HG03460 (cell line): ENCODE data around the gene MILR1.
"Not testable (repeated sequence)": the region's sequence is repeated elsewhere in the genome, so short reads cannot be mapped to it uniquely, and the experiment has no call there.

Experiments used
- ATAC-seq: cut with Tn5 transposase; IDR thresholded peaks from one replicate; pipeline ENCODE4 v1.9.1; 2021; ENCODE audit not compliant: unreplicated experiment

Gene MILR1

DNA sequence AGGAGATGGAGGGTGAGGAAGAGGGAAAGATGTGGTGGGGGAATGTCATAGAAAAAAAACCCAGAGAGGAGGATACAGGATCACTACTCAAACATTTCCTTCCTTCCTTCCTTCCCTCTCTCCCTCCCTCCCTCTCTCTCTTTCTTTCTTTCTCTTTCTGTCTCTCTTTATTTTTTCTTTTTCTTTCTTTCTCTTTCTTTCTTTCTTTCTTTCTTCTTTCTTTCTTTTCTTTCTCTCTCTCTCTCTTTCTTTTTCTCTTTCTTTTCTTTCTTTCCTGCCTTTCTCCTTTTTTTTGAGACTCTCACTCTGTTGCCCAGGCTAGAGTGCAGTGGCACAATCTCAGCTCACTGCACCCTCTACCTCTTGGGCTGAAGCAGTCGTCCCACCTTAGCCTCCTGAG, 17.9 kb downstream of the MILR1 start:
- ATAC-seq = not testable (repeated sequence)

DNA sequence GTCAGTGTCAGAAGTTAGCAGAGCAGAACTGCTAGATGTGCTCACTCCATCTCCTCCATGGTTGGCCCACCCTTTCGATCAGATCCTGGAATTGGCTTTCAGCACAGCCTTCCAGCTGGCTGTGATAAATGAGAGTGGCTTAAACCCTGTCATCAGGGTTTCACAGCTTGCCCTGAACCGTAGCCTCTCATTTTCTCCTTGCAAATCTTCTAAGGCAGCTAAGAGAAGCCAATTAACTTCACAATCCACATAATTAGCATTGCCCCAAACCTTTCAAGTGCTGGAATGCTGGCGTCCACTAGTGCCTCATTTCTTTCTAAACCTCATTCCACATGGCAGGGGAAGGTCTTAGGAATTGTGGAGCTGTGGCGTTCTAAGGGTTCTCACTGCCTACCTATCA, 21.7 kb downstream of the MILR1 start:
- ATAC-seq = no peak

DNA sequence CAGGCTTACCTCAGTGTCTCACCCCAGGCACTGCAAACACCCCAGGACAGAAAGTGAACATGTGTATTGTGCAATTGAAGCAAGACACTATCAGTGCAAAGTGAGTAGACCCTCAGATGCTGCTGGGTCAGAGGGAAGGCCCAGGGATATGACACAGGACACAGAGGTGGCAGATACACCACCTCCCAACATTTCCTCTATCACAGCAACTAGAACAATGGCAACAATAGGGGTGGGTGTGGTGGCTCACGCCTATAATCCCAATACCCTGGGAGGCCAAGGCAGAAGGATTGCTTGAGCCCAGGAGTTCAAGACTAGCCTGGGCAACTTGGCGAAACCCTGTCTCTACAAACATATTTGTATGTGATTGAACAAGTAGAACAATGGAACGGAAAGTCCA, 22.5 kb downstream of the MILR1 start:
- no peak for ATAC-seq

DNA sequence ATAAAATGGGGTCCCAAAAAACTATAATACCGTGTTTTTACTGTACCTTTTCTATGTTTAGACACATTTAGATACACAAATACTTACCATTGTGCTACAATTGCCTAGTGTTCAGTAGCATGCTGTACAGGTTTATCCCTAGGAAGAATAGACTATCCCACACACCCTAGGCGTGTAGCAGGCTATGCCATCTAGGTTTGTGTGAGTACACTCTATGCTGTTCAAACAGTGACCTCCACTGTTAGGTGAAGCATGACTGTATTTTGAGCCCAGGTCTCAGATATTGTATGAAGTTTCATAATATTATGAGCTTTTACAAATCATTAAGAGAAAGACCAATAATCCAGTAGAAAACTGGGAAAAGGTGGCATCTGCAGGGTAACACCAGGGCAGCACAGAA, 23.6 kb downstream of the MILR1 start:
- ATAC-seq = no peak

DNA sequence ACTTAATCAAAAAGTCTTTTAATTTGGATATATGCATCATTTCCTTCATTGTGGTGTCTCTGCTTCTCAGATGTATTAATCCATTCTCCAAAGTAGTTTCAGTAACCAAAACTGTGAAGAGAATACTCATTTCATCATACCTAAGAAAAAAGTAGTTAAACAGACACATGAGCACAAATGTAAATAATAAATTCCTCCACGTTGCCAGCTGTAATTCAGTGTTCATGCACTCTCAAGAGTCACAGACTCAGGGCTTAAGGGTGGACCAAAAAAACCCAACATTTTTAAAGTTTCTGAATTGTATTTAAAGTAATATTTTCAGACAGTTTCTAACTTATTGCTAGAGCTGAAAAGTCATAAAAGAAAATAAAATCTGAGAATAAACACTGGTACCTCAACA, 28.9 kb downstream of the MILR1 start:
- no peak for ATAC-seq

DNA sequence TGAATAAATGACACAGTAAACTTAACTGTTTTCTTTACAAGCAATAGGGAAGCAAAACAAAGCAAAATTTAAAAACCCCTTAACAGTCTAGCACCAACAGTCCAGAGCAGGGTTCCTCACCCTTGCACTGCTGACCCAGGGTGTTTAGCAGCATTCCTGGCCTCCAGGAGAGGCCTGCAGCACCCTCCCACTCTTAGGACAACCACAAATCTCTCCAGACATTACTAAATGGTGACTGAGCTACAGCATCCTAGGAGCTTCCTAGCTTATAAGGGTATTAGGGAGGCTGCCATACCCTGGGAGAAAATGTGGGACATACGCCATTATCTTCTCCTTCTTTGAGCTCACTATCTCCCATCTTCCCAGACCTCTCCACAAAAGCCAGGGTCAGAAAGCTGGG, 32.0 kb downstream of the MILR1 start:
- ATAC-seq = no peak

DNA sequence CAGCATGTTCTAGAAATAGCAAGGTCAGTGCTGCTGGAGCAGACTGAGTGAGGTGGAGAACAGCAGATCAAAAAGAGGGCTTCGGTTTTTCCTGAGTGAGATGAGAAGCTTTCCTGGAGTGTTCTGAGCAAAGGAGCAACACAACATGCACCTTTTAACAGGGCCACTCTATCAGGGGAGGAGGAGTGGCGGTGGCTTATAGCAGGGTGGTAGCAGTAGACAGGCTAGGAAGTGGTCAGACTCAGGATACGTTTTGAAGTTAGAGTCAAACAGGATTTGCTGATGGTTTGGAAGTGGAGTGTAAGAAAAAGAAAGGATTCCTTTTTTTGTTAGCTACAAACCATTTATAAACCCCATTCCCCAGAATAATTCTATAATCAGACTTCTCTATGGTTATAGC, 35.5 kb downstream of the MILR1 start:
- ATAC-seq = no peak

DNA sequence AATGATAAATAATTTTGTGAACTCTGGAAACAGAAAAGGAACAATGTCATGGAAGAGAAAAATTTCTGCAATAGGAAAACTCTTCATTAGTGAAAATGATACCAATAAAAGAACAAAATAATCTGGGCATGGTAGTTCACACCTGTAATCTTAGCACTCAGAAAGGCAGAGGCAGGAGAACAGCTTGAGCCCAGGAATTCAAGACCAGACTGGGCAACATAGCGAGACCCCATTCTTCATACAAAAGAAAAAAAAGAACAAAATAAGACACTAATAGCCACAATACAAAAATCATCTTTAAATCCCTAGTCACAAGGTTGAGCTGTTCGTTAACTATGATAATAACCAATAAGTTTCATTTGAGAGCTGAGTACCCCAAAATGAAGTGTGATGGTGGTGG, 39.4 kb downstream of the MILR1 start:
- no peak for ATAC-seq

DNA sequence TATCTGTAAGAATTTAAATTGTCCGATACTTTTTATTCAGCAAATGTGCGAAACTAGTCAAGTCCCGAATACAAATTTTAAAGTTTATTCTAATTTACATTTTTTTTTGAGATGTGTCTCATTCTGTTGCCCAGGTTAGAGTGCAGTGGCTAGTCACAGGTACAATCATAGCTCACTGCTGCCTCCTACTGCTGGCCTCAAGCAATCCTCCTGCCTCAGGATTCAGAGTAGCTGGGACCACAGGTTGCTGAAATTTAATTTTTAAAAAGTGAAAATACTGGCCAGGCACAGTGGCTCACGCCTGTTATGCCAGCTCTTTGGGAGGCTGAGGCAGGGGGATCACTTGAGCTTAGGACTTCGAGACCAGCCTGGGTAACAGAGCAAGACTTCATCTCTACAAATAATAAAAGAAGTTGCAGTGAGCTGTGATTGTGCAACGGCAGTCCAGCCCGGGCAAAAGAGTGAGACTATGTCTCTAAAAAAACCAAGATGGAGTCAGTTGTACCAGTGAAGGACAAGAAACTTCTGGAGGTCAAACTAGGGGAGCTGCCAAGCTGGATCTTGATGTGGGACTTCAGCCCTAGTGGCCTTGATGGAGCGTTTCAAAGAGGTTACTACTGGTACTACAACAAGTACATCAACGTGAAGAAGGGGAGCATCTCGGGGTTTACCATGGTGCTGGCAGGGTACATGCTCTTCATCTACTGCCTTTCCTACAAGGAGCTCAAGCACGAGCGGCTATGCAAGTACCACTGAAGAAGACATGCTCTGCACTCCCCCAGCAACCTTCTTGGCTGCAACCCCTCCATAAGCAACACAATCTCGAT, 42.3 kb downstream of the MILR1 start:
- no peak for ATAC-seq

DNA sequence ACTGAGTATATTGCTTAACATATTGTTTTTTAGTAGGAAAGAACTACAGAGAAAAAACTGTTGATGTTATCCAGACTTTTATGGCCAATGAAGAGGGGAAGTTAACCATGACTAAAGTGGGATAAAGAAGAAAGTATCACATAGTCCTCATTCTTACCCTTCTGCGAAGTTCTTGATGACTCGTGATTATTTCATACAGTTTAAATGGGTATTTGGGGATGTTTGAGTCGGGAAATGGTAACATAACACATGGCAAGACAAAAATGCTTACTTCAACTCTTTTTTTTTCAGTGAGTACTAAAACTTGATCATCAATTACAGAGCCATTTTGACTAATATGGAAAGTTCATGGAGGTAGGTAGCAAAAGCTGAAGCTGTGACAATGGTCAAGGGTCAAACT, 43.1 kb downstream of the MILR1 start:
- ATAC-seq = no peak

DNA sequence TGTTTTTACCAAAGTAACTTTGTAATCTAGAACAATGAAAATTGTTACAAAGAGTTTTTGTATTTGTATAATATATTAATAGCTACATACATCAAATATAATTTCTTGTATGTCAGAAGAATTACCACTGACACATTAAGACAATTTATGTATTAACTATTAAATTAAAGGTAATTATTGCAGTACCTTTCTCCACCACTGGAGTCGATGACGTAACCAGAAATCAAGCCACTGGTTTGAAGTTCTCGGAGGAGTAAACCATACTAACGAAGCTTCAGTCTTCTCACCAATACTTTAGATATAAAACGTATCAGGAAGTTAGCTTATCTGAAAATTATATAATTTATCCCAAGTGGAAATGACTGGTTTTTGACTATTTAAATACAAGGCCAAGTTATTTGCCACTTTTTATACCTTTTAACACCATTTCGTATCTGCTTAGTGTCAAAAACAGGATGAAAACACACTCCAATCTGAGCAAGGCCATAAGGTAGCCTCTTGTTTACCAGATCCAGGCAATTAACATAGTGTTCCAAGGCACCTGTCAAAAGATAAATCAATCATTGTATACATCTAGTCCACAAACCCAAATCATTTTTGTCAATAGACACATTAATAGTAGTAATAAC, 43.7 kb downstream of the MILR1 start:
- ATAC-seq = no peak

DNA sequence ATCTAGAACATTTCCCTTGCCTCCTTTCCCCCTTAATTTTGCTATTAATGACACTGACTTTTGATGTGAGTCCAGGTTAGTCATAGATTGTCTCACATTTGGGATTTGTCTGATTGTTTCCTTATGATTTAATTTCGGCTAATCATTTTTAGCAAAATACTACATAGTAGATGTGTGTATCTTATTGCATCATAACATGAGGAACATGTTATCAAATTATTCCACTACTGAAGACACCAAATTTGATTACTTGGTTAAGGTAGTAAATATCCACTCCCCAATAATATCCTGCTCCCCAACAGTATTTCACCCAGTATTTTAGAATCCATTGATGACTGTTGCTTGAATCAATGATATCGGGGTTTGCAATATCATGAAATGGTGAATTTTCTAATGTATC, 45.2 kb downstream of the MILR1 start:
- ATAC-seq = no peak

DNA sequence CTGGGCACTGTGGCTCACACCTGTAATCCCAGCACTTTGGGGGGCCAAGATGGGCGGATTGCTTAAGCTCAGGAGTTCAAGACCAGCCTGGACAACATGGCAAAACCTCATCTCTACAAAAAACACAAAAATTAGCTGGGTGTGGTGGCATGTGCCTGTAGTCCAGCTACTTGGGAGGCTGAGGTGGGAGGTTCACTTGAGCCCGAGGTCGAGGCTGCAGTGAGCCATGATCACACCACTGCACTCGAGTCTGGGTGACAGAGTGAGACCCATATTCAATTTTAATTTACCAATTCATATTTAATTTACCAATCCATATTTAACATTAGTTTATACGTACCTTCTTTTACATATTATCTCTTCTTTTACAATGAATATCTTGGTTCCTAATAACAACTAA, 46.4 kb downstream of the MILR1 start:
- ATAC-seq = not testable (repeated sequence)

DNA sequence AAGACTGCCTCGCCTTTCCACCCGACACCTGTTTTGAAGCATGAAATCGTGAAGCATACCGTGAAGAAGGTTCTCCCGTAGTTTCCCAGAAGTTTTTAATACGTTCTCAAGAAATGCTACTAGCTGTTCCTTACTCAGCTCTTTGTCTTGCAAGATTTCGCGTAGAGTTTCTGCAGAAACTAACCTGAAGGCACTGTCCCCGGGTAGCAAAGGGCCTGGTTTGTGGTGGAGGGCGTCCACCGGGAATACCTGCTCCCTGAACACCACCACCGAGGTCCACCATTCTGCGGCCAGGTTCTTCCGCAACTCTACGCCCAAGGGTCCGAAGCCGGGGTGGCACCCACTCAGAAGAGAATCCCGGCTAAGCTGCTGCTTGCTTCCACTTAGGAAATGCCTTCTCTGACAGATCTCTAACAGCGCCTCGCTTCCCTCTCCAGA, 47.5 kb downstream of the MILR1 start:
- no peak for ATAC-seq

DNA sequence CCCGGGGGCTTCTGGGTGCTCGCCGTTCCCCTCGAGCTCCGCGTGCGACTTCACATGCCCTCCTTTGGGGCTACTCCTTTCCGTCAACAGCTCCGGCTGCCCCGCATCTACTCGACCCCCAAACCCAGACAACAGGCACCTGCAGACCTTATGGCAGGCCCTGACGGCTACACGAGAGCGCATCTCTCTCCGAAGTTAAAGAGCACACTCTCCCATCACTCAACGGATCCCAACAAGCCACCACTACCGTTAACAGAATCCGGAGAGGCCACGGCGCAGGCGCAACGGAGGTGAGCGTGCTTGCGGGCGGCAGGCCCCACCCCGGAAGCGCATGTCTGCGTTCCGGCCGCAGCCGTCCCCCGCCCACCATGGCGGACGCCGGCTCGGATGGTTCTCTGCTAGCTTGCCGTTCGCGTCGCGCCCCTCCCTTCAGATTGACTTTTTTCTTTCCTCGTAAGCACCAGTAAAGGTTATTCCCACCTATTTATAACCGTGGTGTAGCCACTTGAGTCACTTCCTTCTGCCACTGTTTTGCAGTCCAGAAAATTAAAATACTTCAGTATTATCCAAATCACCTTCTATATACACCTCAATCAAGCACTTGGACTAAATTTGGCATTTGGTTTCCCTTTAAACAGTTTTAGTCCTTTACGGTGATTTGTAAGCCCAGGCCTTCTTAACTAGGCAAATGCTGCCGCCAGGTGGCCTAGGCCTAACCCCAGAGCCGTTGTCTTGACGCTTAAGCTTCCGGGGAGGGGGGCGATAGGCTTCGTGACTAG, 48.1 kb downstream of the MILR1 start, which contains the start of gene POLG2:
TSS of gene POLG2 (minus strand) at position 269 of the 779 bp plus-strand sequence. CDS start at position 183, 86 bp downstream.
- peak; percentile 84 for ATAC-seq

DNA sequence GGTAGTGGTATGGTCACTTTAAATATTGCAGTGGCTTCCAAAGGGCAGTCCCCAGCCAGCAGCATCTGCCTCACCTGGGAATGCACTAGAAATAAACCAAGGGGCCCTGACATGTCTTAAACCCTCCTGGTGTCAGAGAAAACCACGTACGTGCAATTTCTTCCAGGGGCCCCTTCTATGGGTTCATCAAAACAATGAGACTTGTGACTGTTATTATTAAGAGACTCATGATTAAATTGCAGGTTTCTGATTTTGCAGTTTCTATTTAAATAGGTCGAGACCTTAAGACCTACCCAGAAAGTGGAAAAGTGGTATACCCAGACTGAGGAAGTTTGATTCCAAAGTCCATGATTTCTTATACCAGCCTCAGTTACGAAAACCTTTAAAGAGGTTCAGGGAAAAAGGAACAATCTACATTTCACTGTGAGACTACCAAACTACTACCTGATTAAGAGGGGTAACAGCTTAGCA, 48.7 kb downstream of the MILR1 start:
- no peak for ATAC-seq

DNA sequence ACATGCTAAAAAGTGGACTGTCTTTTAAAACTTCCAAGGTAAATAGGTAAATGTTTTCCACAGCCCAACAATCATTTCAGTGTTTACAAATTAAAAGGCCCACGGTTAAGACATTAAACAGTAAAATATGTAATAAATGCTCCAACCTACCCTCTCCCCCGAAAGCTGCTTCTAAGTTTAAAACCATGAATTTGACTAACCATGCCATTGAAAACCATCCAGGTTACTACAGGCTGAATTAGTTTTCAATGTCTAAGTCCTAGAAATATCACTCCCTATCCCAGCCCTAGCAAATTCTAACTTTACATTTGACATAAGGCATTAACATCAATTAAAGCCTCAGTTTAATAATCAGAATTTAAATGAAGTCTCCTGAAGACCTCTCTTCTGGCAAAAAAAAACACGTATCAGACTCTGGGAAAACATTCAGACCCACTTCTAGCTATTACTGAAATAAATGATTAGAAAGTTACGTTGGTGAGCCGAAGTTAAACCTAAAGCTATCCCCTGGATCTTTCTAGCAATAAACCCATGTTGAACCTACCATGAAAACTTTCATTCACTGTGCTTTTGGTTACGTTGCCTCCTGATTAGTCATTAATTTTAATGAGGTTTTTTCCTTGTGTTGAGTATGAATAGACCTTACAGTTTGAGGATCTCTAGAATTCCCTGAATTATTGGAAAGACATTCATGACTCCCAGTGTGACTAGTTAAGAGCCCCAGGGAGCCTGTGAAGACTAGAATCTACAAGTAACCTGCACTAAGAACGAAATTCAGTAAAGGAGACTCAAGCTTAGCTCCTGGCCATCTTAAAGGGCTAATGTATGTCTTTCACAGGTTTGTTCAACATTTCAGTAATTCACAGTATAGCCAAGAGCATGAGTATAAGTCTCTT, 49.6 kb downstream of the MILR1 start:
- ATAC-seq = no peak

DNA sequence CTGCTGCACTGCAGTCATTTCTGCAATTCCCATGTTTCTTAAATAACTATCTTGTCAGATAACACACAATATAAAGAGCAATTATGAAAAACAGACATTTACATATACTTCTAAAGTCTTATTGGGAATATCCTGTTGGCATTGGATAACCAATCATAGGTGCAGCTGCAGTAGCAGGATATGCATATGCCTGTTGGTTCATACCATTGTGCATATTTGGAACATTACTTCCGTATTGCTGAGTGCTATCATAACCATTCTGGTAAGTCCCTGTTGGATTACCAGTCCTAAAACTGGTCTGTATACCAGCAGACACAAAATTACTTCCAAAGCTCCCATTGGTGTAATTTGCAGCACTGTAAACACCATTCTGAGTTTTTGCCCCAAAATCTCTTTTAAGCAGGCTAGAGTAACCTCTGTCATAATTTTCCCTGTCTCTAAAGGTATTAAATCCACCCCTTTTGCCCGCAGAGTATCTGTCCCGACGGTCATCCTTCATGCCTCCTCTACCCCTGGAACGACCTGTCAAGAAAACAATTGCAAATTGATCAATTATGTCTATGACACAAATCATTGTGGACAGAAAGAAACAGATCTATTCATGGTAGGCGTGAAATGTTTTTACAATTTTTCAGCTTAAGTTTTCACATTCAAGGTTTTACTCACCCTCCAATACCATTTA, 51.0 kb downstream of the MILR1 start:
- no peak for ATAC-seq

DNA sequence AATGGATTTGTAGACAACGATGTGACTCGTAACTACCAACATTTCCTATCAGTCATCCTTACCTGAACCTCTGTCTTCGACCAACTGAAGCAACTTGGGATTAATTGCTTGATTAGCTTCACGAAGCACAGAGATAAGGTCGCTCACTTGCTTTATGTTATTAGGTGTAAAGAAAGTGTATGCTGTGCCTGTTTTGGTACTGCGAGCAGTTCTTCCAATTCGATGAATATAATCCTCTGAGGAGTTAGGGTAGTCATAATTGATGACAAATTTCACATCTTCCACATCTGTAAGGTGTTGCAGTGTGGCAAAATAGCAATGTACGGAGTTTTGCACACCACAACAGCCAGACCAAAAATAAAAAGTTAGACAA, 51.6 kb downstream of the MILR1 start:
- no peak for ATAC-seq
